ENCODE results near the gene SNX18. TPM values are rescaled to one million over a fixed set of nuclear protein-coding genes. Genes with fewer than 3 reads are reported as not detected.

The SNX18 gene
- total RNA-seq, 4 donors from 2014 or later: 50.4 to 89.4 (median 72.8) TPM

- H3K9me3 ChIP-seq: no peaks in the 10 kb centered on the region
- WGBS, 2 donors: 17 to 33% methylated on average over 1 of the region's 1 CpG
- no peak overlapping the region for H3K4me3 ChIP-seq (replicated peaks in 1 of 3)
- peak overlapping the region; percentile 12 to 75 (median 47) for H3K27ac ChIP-seq
- TF ChIP-seq POLR2A (IDR thresholded peaks at IDR 0.05) (no peak), CTCF (IDR thresholded peaks at IDR 0.05) (no peak)
- peaks cover 31 to 38% of the 10 kb centered on the region in 2 donors for H3K4me1 ChIP-seq
- intact Hi-C loops (cut with DNase I): no loop called here
- H3K36me3 ChIP-seq: no peaks in the 10 kb centered on the region
- no peaks in the 10 kb centered on the region for H3K27me3 ChIP-seq
- peak; percentile 81 to 83 for DNase-seq
These were observed 30.2 kb downstream of the SNX18 start for GRCh38 chr5:54547711-54548250.

GRCh38 chr5:54548565-54548964, 31.0 kb downstream of the SNX18 start:
- Histone ChIP-seq H3K36me3 (no peaks in the 10 kb centered on the region), H3K4me3 (replicated peaks in 1 of 3) (no peak overlapping the region), H3K4me1 (peaks cover 32 to 39% of the 10 kb centered on the region in 2 donors), H3K27ac (peak overlapping the region; percentile 12 to 75 (median 47)), H3K9me3 (no peaks in the 10 kb centered on the region), H3K27me3 (no peaks in the 10 kb centered on the region)
- intact Hi-C loops (cut with DNase I): no loop called here
- DNase-seq: no peak
- TF ChIP-seq CTCF (IDR thresholded peaks at IDR 0.05) (no peak), POLR2A (IDR thresholded peaks at IDR 0.05) (no peak)
- WGBS, 2 donors: 87 to 96% methylated on average over 2 of the region's 2 CpGs

- peaks cover 29 to 35% of the 10 kb centered on the region in 2 donors for H3K4me1 ChIP-seq
- intact Hi-C loops (cut with DNase I): no loop called here
- no peak overlapping the region for H3K27ac ChIP-seq
- no peaks in the 10 kb centered on the region for H3K36me3 ChIP-seq
- no peaks in the 10 kb centered on the region for H3K27me3 ChIP-seq
- H3K4me3 ChIP-seq (replicated peaks in 1 of 3): no peak overlapping the region
- WGBS, 2 donors: 89 to 95% methylated on average over 8 of the region's 8 CpGs
- no peaks in the 10 kb centered on the region for H3K9me3 ChIP-seq
- TF ChIP-seq POLR2A (IDR thresholded peaks at IDR 0.05) (no peak), CTCF (IDR thresholded peaks at IDR 0.05) (no peak)
- DNase-seq: no peak
These were observed 33.7 kb downstream of the SNX18 start for GRCh38 chr5:54551292-54551691.

DNA sequence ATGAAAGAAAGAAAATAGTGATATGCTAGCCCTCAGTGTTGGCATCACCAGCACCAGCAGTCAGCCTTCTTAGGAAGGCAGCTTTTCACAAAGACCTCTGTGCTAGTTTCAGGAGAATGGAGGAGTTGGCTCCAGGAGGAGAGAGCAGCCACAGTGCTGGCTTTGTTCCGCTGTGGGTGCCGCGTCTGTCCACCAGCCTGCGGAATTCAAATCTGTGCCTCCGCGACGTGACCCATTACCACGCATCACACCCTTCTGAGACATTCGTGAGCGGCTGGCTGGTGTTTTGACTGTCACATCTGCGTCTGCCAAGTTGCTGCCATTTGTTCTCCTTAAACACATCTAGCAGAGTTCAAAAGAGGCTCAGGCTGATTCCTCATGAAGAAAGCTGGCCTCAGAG, 34.4 kb downstream of the SNX18 start:
- H3K9me3 ChIP-seq: no peaks in the 10 kb centered on the region
- intact Hi-C loops (cut with DNase I): no loop called here
- no peaks in the 10 kb centered on the region for H3K36me3 ChIP-seq
- no peaks in the 10 kb centered on the region for H3K27me3 ChIP-seq
- no peak overlapping the region for H3K4me3 ChIP-seq (replicated peaks in 1 of 3)
- WGBS, 2 donors: 97% methylated on average over 11 of the region's 11 CpGs
- H3K27ac ChIP-seq: no peak overlapping the region
- peaks cover 25 to 31% of the 10 kb centered on the region in 2 donors for H3K4me1 ChIP-seq
- TF ChIP-seq POLR2A (IDR thresholded peaks at IDR 0.05): no peak
- TF ChIP-seq CTCF (IDR thresholded peaks at IDR 0.05): no peak
- DNase-seq: no peak

DNA sequence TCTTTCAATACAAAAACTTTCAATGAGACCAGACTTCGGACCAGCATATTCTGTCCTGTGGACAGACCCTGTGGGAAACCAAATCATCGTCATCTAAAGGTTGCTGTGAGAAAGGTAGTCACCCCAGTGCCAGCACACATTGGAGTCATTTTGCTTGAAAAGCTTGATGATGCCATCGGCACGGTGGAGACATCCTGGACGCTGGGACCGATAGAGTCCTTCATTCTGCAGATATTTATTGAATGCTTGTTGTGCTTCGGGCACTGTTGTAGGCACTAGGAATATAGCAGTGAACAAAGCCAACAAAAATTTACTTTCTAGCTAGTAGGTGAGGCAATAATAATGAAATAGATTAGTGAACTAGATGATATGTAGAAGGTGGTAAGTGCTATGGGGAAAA, 34.9 kb downstream of the SNX18 start:
- H3K27me3 ChIP-seq: no peaks in the 10 kb centered on the region
- no peak for DNase-seq
- H3K36me3 ChIP-seq: no peaks in the 10 kb centered on the region
- H3K27ac ChIP-seq: peak overlapping the region in 1 of 3 donors; percentile 14
- WGBS, 2 donors: 97 to 98% methylated on average over 7 of the region's 7 CpGs
- H3K4me3 ChIP-seq (replicated peaks in 1 of 3): no peak overlapping the region
- peaks cover 19 to 26% of the 10 kb centered on the region in 2 donors for H3K4me1 ChIP-seq
- TF ChIP-seq POLR2A (IDR thresholded peaks at IDR 0.05) (no peak), CTCF (IDR thresholded peaks at IDR 0.05) (no peak)
- intact Hi-C loops (cut with DNase I): no loop called here
- no peaks in the 10 kb centered on the region for H3K9me3 ChIP-seq

All from thyroid gland (tissue), 4 donors.